Stimulated activated CD4-positive, alpha-beta T cell treated with anti-CD3 and anti-CD28 coated beads, Interleukin-4, amount 100 ng/mL, for 1 hour (primary cell): Measurements from ENCODE around the gene TTC21A.

Source experiments
- DNase-seq: peaks from one replicate; pipeline ENCODE4 v3.0.0-alpha.2; 2020

The TTC21A gene

DNA sequence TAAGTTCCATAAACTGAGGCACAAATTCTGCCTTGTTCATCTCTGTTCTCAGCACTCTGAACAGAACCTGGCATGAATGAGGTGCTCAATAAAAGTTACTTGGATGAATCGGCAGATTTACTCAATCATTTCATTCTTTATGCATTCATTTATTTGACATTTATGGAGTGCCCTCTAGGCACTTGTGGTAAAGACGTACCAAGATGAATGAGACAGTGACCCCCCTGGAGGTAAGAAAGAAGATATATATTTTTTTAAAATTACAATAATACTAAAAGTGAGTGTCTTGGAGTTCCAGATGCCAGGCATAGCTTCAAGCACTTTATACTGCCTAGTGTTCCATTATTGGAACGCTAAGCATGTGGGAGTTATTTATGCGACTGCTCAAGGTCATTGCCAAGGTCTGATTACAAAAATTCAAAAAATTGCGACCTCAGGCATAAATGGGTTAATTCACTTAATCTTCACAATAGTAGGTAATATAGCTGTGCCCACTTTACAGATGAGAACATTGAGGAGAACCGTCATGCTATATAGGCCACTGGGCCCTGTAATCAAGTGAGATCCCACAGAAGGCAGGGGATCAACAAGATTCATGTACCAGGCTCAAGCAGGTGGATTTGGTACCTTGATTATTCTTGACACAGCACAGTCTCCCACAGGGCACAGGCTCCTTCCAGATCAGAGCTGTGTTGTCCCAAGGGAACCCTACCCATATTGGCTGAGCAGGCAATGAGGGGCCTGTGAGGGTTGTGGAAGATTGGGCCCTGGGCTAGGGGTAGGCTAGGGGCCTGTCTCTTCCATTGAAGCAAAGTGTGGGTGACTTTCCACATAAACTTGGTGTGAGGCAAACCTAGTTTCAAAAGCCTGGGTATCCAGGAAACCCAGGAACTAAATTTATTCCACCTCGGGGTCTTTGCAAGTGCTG lies 74.2 kb downstream of the TTC21A start:
- DNase-seq = no peak

DNA sequence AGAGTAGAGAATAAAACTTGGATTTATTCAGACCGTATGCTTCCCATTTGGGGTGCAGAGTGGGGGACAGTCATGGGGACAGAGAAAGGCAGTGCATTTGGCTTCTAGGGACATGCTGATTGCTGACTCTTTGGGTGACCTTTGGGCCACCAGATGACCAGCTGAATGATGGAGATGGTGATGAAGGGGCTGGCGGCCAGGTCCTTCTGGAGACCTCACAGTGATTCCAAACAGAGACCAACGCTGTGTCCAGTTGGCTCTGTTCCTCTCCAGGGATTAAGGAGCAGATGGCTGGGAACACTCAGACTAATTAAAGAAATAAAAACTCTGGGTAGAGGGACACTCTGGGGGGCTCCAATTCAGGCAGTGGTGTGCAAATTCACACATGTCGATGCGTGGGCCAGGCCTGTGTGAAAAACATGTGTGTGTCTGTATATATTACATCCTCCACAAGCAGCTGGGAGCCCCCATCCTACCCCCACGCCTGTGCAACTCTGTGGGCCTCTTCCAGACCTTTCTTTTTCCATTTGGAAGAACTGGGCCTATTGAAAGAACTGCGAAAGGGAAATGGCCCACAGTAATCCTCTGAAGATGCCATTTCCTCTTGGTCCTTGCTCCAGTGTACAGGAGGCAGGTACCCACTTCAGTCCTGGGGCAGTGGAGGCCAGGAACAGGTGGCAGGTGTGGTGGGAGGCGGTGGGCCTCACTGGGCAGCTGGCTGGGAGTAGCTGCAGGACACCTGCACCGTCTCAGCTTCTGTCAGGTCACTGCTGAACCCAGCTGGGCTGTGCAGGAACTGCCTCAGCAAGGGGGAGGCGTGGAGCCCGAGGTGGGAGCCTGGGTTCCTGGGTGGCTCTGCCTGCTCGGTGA lies 76.0 kb downstream of the TTC21A start:
- DNase-seq = no peak

DNA sequence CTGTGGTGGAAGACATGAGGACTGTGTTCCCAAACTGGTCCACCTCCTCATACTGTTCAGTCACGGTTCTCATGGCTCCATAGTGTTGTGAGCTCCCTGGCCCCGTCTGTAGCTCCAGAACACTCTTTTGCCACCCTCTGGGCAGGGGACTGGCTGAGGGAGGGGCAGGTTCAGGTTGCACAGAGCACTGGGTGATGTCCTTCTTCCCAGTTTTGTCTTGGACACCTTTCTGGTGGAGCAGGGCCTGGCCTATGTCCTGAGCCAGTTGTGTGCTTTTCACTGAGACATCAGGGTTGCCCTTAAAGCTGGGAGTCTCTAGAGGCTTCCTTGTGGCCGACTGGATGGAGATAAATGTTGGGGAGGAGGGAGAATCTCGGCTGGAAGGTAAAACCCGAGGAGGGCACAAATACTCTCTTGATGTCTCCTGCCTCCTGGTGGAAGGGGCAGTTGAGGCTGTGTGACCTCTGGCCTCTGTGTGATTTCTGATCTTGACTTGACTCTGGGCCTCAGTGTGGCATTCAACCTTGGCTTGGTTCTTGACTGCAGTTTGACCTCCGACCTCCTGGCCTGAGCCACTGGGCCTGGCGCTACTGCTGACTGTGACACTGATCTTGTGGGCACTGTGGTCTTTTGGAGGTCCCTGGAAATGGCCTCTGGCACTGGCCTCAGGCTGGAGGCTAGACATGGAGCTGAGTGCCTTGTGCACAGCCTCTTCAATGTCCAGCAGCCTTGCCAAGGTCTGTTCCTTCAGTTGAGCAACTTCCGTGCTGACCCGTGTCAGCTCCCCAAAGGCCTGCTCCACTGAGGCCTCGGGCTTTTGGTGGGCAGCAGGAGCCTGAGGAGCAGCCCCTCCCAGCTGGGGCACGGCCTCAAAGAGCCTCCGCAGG lies 76.8 kb downstream of the TTC21A start:
- no peak for DNase-seq

DNA sequence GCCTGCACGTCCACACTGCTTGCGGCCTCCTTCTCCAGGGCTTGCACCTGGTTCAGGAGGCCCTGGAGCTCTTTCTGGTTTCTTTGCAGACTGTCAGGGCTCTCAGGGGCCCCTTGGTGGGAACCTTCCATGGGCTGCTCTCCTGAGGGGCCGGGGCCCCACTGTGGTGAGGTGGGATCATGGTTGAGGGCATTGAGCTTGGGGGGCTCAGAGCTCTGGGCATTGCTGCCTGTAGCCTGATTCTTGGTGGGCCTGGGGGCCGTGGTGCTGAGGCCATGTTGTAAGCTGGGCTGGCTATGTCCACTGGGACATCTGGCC lies 77.4 kb downstream of the TTC21A start:
- DNase-seq = no peak

DNA sequence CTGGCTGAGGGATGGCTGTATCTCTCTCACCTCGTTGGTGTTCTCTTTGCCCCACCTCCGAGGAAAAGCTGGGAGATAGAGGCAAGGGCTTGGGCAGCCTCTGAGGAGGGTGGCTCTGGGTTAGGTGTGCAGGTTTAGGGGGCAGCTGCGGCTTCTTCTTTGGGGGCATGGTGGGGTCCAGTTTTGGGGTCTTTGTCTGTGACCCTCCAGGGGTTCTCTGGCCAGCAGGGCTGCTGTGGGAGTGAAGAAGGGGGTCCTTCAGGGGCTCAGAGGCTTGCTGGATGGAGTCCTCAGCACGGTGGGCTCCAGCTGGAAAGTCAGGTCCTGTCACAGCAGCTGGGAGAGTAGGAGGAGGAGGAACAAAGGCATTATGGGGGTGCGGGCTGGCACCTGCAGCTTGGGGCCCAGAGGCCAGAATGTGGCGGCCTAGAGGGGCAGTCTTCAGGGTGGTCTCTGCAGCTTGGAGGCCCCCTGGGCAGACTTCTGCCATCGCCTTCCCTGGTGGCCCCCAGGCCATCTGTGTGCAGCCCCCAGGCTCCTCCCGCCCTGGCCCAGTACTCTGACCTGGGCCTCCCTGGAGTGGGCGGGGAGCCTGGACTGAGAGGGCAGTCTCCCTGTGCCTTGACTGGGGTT lies 78.0 kb downstream of the TTC21A start:
- no peak for DNase-seq

DNA sequence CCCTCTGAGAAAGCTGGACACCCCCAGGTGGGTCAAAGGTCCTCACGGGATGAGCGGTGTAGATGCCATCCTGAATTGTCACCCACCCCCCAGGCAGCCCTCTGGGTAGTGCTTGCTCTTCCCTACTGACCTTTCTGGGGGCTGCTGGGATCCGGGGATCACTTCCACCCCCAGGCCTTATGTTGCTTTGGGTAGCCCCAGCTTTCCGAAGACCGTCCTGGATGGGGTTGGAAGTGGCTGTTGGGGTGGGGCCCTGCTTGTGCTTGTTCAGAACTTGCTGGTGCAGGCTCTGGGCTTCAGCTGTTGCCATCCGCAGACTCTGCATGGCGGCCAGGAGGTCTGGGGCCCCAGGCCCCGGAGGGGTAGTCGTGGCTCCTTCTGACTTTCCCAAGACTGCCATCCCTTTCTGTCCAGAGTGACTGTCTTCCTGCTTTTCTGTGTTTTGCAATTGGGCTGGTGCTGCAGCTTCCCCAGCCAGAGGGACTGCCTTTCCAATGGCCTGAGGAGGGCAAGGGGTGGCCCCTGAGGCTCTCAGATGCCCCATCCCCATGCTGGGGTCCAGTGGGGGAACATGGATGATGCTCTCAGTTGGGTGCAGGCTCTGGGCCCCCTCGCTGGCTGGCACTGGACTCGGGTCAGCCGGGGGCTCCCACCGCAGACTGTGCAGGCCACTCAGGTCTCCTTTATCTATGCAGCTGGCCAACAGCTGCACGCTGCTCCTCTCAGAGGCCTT lies 78.6 kb downstream of the TTC21A start:
- DNase-seq = no peak

DNA sequence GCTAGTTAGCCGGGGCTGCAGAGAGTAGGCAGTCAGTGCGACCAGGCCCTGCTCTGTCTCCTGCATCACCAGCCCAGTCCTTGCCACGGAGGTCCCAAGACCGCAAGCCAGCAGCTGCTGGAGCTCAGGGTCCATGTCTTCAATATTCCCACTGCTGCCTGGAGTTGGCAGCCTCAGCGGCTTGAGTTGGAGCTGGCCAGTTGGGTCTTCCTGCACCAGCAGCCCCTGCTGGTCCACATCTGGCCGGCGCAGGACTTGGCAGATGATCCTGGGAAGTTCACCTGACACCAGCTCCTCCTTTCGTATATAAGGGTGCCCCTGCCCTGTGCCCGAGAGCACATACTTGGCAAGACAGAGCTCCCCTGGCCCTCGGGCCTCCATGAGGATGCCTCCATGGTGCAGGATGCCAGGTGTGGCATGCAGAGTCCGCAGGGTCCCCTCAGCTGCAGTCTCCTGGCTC lies 79.2 kb downstream of the TTC21A start:
- no peak for DNase-seq

DNA sequence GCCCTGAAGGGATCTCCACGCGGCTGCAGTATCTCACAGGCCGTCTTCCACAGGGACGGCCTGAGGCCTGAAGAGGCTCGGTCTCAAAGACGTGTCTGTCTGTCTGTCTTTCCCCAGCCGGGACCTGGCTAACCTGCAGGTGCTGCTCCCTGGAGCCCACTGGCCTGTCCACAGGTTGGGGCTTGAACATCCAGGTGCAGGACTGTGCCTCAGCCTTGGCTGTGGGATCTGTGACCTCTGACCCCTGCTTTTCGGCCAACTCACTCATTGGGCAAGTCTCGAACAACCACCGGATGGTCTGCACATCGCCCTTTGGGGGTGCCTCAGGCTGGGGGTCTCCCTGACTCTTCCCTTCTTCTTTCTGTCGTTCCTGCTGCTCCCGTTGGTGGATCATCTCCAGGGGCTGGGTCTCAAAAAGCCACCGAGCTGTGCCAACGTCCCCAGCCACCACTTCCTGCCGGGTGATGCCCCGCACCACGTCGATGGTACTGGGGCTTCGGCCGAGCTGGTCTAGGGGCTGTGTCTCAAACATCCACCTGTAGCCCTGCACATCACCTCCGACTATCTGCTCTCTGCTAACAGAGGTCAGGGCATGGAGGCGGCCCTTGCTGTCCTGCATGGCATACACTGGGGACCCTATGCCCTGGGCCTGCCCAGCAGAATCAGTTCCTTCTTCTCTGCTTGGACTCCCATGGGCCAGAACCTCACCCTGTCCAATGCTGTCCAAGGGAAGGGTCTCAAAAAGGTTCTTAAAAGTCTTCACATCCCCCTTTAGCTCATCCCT lies 80.1 kb downstream of the TTC21A start:
- no peak for DNase-seq
